ENCODE results near the gene KRTAP3-3.
"Not testable (repeated sequence)": the region's sequence is repeated elsewhere in the genome, so short reads cannot be mapped to it uniquely, and the experiment has no call there.

The KRTAP3-3 gene

GRCh38 chr17:40993839-40994238 lies at the start of gene KRTAP3-3:
KRTAP3-3 (minus strand) TSS chr17:40994164; CDS start chr17:40994097, 67 bp downstream.
- H3K27ac ChIP-seq, result no peak within 1 kb of the TSS
- no peak within 1 kb of the TSS for H3K4me3 ChIP-seq

GRCh38 chr17:41042953-41043352 lies 49.0 kb upstream of the KRTAP3-3 start:
- no peak overlapping the region for H3K27ac ChIP-seq

GRCh38 chr17:41040783-41041571 lies 47.0 kb upstream of the KRTAP3-3 start, which contains the start of gene KRTAP1-1:
KRTAP1-1 (minus strand) TSS chr17:41041450; CDS start chr17:41041397, 53 bp downstream.
- not testable (repeated sequence) for H3K27ac ChIP-seq, H3K4me3 ChIP-seq

More at GRCh38 chr17:41042953-41043352, 49.0 kb upstream of the KRTAP3-3 start:
- no peak overlapping the region for H3K4me3 ChIP-seq

GRCh38 chr17:41037853-41038350 lies 43.9 kb upstream of the KRTAP3-3 start:
- Histone ChIP-seq H3K27ac (no peak overlapping the region), H3K4me3 (no peak overlapping the region)

DNA sequence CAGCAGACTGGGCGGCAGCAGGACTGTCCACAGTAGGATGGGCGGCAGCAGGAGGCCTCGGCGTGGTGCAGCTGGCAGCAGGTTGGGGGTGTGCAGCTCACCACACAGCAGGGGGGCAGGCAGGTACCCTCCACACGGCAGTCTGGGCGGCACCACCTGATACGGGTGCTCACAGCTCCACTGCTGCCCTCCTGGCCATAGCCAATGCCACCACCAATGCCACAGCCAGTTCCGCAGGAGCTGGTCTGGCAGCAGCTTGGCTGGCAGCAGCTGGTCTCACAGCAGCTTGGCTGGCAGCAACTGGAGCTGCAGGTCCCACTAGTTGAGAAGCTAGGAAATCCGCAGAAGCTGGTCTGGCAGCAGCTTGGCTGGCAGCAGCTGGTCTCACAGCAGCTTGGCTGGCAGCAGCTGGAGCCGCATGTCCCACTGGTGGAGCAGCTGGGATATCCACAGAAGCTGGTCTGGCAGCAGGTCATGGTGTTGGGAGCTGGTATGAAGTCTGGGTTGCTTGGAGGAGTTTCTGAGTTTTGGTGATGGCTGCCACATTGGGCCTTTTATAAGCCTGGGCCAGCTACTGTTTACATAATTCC lies 40.5 kb upstream of the KRTAP3-3 start, which contains the start of gene KRTAP1-3:
Gene KRTAP1-3, minus strand, starts transcription at position 529 of the 590 bp plus-strand sequence. Its CDS starts 53 bp downstream, at position 476.
- H3K27ac ChIP-seq, H3K4me3 ChIP-seq: not testable (repeated sequence)

DNA sequence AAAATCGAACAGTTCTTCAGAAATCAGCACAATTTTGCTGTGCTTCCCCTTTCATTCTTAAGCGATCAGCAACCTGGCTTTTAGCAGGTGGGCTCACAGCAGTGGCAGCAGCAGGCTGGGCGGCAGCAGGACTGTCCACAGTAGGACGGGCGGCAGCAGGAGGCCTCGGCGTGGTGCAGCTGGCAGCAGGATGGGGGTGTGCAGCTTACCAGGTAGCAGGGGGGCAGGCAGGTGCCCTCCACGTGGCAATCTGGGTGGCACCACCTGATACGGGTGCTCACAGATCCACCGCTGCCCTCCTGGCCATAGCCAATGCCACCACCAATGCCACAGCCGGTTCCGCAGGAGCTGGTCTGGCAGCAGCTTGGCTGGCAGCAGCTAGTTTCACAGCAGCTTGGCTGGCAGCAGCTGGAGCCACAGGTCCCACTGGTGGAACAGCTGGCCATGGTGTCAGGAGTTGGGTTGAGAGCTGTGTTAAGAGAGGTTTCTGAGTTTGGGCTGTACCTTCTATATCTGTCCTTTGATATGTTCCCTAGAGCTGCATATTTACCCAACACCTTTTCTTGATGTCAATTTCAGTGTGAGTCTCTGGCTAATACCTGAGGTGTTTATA lies 35.8 kb upstream of the KRTAP3-3 start, which contains the start of gene KRTAP1-4:
Gene KRTAP1-4, minus strand, starts transcription at position 563 of the 613 bp plus-strand sequence. Its CDS starts 117 bp downstream, at position 446.
- no peak within 1 kb of the TSS for H3K27ac ChIP-seq
- H3K4me3 ChIP-seq, result no peak within 1 kb of the TSS

DNA sequence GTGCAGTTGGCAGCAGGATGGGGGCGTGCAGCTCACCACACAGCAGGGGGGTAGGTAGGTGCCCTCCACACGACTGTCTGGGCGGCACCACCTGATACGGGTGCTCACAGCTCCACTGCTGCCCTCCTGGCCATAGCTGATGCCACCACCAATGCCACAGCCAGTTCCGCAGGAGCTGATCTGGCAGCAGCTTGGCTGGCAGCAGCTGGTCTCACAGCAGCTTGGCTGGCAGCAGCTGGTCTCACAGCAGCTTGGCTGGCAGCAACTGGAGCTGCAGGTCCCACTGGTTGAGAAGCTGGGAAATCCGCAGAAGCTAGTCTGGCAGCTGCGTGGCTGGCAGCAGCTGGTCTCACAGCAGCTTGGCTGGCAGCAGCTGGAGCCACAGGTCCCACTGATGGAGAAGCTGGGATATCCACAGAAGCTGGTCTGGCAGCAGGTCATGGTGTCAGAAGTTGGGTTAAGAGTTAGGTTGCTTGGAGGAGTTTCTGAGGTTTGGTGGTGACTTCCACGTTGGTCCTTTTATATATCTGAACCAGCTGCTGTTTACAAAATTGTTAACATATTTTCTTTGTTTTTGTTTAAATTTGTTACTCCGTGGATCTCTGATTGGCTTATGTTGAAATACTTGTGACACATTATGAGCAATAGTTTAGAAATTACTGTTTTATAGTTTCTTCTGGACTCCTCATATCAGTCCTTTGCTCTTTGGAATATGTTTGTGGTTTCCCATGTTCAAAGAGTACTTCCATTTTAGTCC lies 32.9 kb upstream of the KRTAP3-3 start, which contains the start of gene KRTAP1-5:
Gene KRTAP1-5, minus strand, starts transcription at position 494 of the 757 bp plus-strand sequence. Its CDS starts 53 bp downstream, at position 441.
- H3K27ac ChIP-seq, result no peak within 1 kb of the TSS

GRCh38 chr17:41024697-41025096 lies 30.7 kb upstream of the KRTAP3-3 start:
- H3K27ac ChIP-seq, result no peak overlapping the region
- H3K4me3 ChIP-seq, result no peak overlapping the region

More for the DNA sequence above, 32.9 kb upstream of the KRTAP3-3 start, which contains the start of gene KRTAP1-5:
- no peak within 1 kb of the TSS for H3K4me3 ChIP-seq

DNA sequence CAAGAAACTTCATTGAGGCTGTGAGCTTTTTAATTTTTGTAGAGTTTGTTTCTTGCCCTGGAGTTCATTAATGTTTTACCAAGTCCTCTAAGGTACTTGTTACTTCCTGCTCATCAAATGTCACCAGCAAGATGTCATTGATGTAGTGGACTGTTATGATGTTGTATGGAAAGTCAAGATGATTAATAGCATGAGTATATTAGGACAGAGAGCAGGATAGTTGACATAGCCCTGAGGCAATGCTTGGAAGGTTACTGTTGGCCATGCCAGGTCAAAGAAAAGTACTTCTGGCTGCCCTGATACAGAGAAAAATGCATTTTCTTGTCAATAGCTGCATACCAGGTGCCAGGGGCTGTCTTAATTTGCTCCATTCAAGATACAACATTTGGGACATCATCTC lies 26.4 kb upstream of the KRTAP3-3 start:
- H3K4me3 ChIP-seq, result no peak overlapping the region
- no peak overlapping the region for H3K27ac ChIP-seq

DNA sequence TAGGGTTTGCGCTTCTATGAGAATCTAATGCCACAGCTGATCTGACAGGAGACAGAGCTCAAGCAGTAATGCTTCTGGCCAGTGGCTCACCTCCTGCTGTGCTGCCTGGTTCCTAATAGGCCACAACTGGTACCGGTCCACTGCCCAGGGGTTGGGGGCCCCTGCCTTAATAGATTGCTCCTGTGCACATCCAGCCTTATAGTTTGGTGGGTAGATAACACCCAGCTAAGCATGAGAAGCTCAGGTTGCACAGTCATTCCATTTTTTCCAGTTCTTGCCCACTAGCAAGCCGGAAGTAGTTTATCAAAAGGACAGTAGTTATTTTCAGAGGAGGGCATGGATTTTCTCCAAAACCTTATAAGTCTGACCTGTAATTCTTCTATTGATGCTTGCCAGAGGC lies 25.5 kb upstream of the KRTAP3-3 start:
- Histone ChIP-seq H3K4me3 (no peak overlapping the region), H3K27ac (no peak overlapping the region)

DNA sequence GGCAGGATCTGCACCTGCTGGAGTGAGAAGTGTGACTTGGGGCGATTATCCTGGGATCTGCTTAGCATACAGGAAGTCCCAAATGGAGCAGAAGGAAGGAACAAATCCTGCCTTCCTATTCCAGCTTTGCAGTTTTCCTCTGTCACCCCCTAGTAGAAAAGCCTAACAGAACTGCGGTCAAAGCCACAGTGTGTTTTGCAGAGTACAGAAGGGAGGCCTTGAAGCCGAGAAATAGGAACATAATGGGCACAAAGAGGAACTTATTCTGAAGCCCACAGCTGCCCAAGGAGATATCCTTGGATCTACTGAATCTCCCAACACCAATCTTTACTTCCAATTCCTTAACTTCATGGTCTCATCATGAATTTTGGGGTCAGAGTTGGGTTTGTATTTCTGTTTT lies 24.6 kb upstream of the KRTAP3-3 start:
- Histone ChIP-seq H3K4me3 (no peak overlapping the region), H3K27ac (no peak overlapping the region)

- no peak overlapping the region for H3K27ac ChIP-seq
- no peak overlapping the region for H3K4me3 ChIP-seq
Observed at GRCh38 chr17:41016578-41017215, 22.7 kb upstream of the KRTAP3-3 start.

- Histone ChIP-seq H3K4me3 (no peak overlapping the region), H3K27ac (no peak overlapping the region)
Observed at GRCh38 chr17:41015454-41015853, 21.5 kb upstream of the KRTAP3-3 start.

GRCh38 chr17:41013606-41014005 lies 19.6 kb upstream of the KRTAP3-3 start:
- Histone ChIP-seq H3K4me3 (no peak overlapping the region), H3K27ac (no peak overlapping the region)

GRCh38 chr17:41013181-41013580 lies 19.2 kb upstream of the KRTAP3-3 start:
- no peak overlapping the region for H3K4me3 ChIP-seq
- no peak overlapping the region for H3K27ac ChIP-seq

GRCh38 chr17:41012326-41013120 lies 18.6 kb upstream of the KRTAP3-3 start:
- Histone ChIP-seq H3K27ac (no peak overlapping the region), H3K4me3 (no peak overlapping the region)

GRCh38 chr17:41010441-41010840 lies 16.5 kb upstream of the KRTAP3-3 start:
- H3K4me3 ChIP-seq, result no peak overlapping the region
- H3K27ac ChIP-seq, result no peak overlapping the region

DNA sequence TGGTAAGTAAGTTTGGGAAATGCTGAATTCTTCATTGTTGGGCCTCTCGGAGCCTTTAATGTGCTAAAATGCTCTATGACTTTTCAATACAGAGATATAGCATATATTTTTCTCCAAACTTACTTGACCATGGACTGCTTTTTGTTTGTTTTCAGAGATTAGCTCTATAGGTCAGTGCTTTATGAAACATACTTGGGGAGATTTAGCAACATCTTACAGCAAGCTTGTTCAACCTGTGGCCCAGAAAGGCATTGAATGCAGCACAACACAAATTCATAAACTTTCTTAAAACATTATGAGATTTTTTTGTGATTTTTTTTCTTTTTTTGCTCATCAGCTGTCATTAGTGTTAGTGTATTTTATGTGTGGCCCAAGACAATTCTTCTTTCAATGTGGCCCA lies 16.0 kb upstream of the KRTAP3-3 start:
- Histone ChIP-seq H3K27ac (no peak overlapping the region), H3K4me3 (no peak overlapping the region)

Data from skin epidermis (tissue), 12 donors.